WTC11 (cell line): ENCODE data around the gene GEMIN5. TPM values are rescaled to one million over a fixed set of nuclear protein-coding genes. Genes with fewer than 3 reads are reported as not detected.

Source experiments
- ATAC-seq: fragments of 200-7000 bp; cut with Tn5 transposase; 2 replicates; pipeline ENCODE4 v1.10.0; 2021; ENCODE audit warnings: mild to moderate bottlenecking, moderate library complexity
- CTCF ChIA-PET: fragments of 300-600 bp; sonication (Branson Sonifier 250); formaldehyde crosslinking; loops from one replicate; lab custom pipeline; 2021; ENCODE audit warnings: antibody characterized with exemption; lab: Charles Lee
- POLR2A ChIA-PET: fragments of 350-600 bp; sonication (Branson Sonifier 250); formaldehyde crosslinking; loops from one replicate; lab custom pipeline; 2021; ENCODE audit warnings: antibody characterized with exemption; lab: Charles Lee
- DNase-seq: peaks from one replicate; pipeline ENCODE4 v3.0.0; 2021; ENCODE audit warnings: low spot score
- H3K27ac Mint-ChIP-seq: 2 replicates; pipeline ENCODE4 v1.8.0; 2021; ENCODE audit warnings: mixed read lengths
- H3K27me3 Mint-ChIP-seq: 2 replicates; pipeline ENCODE4 v1.8.0; 2021; ENCODE audit warnings: low read depth, mild to moderate bottlenecking, moderate library complexity, mixed read lengths
- H3K36me3 Mint-ChIP-seq: 2 replicates; pipeline ENCODE4 v1.8.0; 2021; ENCODE audit warnings: mixed read lengths
- H3K4me1 Mint-ChIP-seq: 2 replicates; pipeline ENCODE4 v1.8.0; 2022; ENCODE audit warnings: mixed read lengths
- H3K4me3 Mint-ChIP-seq: 2 replicates; pipeline ENCODE4 v1.8.0; 2021; ENCODE audit warnings: mild to moderate bottlenecking, moderate library complexity, mixed read lengths
- H3K9me3 Mint-ChIP-seq: 2 replicates; pipeline ENCODE4 v1.8.0; 2021; ENCODE audit warnings: mixed read lengths
- ATF1 ChIP-seq: sonication (generic); formaldehyde crosslinking; IDR thresholded peaks from 2 replicates; pipeline ENCODE4 v1.8.1; 2023; ENCODE audit warnings: mild to moderate bottlenecking, moderate library complexity, missing genetic modification reagents
- CBFB ChIP-seq: sonication (generic); formaldehyde crosslinking; IDR thresholded peaks from 2 replicates; pipeline ENCODE4 v1.8.1; 2022; ENCODE audit warnings: mild to moderate bottlenecking, low read depth, missing genetic modification reagents
- CDX4 ChIP-seq: fragments of 250-450 bp; sonication (Bioruptor Pico); IDR thresholded peaks from 2 replicates; pipeline ENCODE4 v1.9.0; 2021; ENCODE audit warnings: moderate library complexity, mild to moderate bottlenecking, inconsistent platforms, borderline replicate concordance
- E2F1 ChIP-seq: sonication (generic); formaldehyde crosslinking; IDR thresholded peaks from 2 replicates; pipeline ENCODE4 v1.8.0; 2022; ENCODE audit warnings: mild to moderate bottlenecking, missing genetic modification reagents
- GTF2I ChIP-seq: fragments of 250-450 bp; sonication (Bioruptor Pico); conservative IDR thresholded peaks from 2 replicates; pipeline ENCODE4 v1.4.0; 2021; ENCODE audit warnings: mild to moderate bottlenecking
- IRF2 ChIP-seq: sonication (generic); formaldehyde crosslinking; IDR thresholded peaks from 2 replicates; pipeline ENCODE4 v1.8.0; 2022; ENCODE audit warnings: low read depth, missing genetic modification reagents, borderline replicate concordance
- JUN ChIP-seq: sonication (generic); formaldehyde crosslinking; IDR thresholded peaks from 2 replicates; pipeline ENCODE4 v1.8.0; 2023; ENCODE audit warnings: mild to moderate bottlenecking, missing genetic modification reagents
- KAT7 ChIP-seq: sonication (generic); formaldehyde crosslinking; IDR thresholded peaks from 2 replicates; pipeline ENCODE4 v1.8.1; 2023; ENCODE audit warnings: missing genetic modification reagents, mild to moderate bottlenecking, borderline replicate concordance
- NFE2L1 ChIP-seq: sonication (generic); formaldehyde crosslinking; IDR thresholded peaks from 2 replicates; pipeline ENCODE4 v1.8.1; 2023; ENCODE audit warnings: missing genetic modification reagents
- NR1H2 ChIP-seq: sonication (generic); formaldehyde crosslinking; IDR thresholded peaks from 2 replicates; pipeline ENCODE4 v1.9.0; 2021; ENCODE audit warnings: mild to moderate bottlenecking, moderate library complexity, missing genetic modification reagents
- NR3C1 ChIP-seq: sonication (generic); formaldehyde crosslinking; conservative IDR thresholded peaks from 2 replicates; pipeline ENCODE4 v1.8.1; 2023; ENCODE audit warnings: low read depth, mild to moderate bottlenecking, missing genetic modification reagents
- OVOL2 ChIP-seq: fragments of 250-450 bp; sonication (Bioruptor Pico); IDR thresholded peaks from 2 replicates; pipeline ENCODE4 v1.9.0; 2021; ENCODE audit warnings: mild to moderate bottlenecking, borderline replicate concordance
- PRDM15 ChIP-seq: sonication (generic); formaldehyde crosslinking; IDR thresholded peaks from 2 replicates; pipeline ENCODE4 v1.8.0; 2022; ENCODE audit warnings: missing genetic modification reagents
- SMAD4 ChIP-seq: sonication (generic); formaldehyde crosslinking; IDR thresholded peaks from 2 replicates; pipeline ENCODE4 v1.8.0; 2022; ENCODE audit warnings: mild to moderate bottlenecking, missing genetic modification reagents
- SOX15 ChIP-seq: fragments of 250-450 bp; sonication (Bioruptor Pico); IDR thresholded peaks from 2 replicates; pipeline ENCODE4 v1.9.0; 2021; ENCODE audit warnings: mild to moderate bottlenecking
- USF2 ChIP-seq: sonication (generic); formaldehyde crosslinking; IDR thresholded peaks from 2 replicates; pipeline ENCODE4 v1.8.1; 2023; ENCODE audit warnings: mild to moderate bottlenecking, missing genetic modification reagents, moderate library complexity
- ZBTB21 ChIP-seq: sonication (generic); formaldehyde crosslinking; IDR thresholded peaks from 2 replicates; pipeline ENCODE4 v1.8.1; 2023; ENCODE audit warnings: mild to moderate bottlenecking, missing genetic modification reagents, borderline replicate concordance
- ZNF281 ChIP-seq: sonication (generic); formaldehyde crosslinking; IDR thresholded peaks from 2 replicates; pipeline ENCODE4 v1.8.0; 2023; ENCODE audit warnings: mild to moderate bottlenecking, missing genetic modification reagents
- ZNF416 ChIP-seq: fragments of 250-450 bp; sonication (Bioruptor Pico); IDR thresholded peaks from 2 replicates; pipeline ENCODE4 v1.9.0; 2021; ENCODE audit warnings: mild to moderate bottlenecking, inconsistent platforms
- total RNA-seq: library from RNA; stranded (reverse); gene quantifications from 3 replicates; pipeline ENCODE4 v1.2.3, GENCODE V29; 2021
- TF ChIP-seq, protein P1 (sequence below): fragments of 200-600 bp; IDR thresholded peaks from 2 replicates; pipeline ENCODE4 v1.8.0; 2022; ENCODE audit warnings: antibody characterized with exemption
- TF ChIP-seq, protein P2 (sequence below): sonication (generic); formaldehyde crosslinking; IDR thresholded peaks from 2 replicates; pipeline ENCODE4 v1.8.1; 2022; ENCODE audit warnings: mild to moderate bottlenecking, moderate library complexity, missing genetic modification reagents
- TF ChIP-seq, protein P3 (sequence below): sonication (generic); formaldehyde crosslinking; IDR thresholded peaks from 2 replicates; pipeline ENCODE4 v1.8.0; 2022; ENCODE audit warnings: mild to moderate bottlenecking, missing genetic modification reagents

Gene GEMIN5
- total RNA-seq, 1 experiment from 2014 or later, result 34.8 TPM

GRCh38 chr5:154937718-154938466 is at the start of gene GEMIN5 (continued):
- TF ChIP-seq E2F1 (peak; percentile 61; the same call in 1 of the 2 replicates), IRF2 (no peak; the same call in 1 of the 2 replicates), ZNF281 (CRISPR knock-in tag) (peak; percentile 51; the same call in 1 of the 2 replicates), NFE2L1 (CRISPR knock-in tag) (peak; percentile 69; the same call in 1 of the 2 replicates), KAT7 (CRISPR knock-in tag) (peak; percentile 98), SMAD4 (CRISPR knock-in tag) (0 out of 2 replicates have a peak, but pooled peaks have one; percentile 59), USF2 (CRISPR knock-in tag) (peak; percentile 60)
- TF ChIP-seq, protein P1, sequence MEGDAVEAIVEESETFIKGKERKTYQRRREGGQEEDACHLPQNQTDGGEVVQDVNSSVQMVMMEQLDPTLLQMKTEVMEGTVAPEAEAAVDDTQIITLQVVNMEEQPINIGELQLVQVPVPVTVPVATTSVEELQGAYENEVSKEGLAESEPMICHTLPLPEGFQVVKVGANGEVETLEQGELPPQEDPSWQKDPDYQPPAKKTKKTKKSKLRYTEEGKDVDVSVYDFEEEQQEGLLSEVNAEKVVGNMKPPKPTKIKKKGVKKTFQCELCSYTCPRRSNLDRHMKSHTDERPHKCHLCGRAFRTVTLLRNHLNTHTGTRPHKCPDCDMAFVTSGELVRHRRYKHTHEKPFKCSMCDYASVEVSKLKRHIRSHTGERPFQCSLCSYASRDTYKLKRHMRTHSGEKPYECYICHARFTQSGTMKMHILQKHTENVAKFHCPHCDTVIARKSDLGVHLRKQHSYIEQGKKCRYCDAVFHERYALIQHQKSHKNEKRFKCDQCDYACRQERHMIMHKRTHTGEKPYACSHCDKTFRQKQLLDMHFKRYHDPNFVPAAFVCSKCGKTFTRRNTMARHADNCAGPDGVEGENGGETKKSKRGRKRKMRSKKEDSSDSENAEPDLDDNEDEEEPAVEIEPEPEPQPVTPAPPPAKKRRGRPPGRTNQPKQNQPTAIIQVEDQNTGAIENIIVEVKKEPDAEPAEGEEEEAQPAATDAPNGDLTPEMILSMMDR, result no peak
- TF ChIP-seq, protein P2, sequence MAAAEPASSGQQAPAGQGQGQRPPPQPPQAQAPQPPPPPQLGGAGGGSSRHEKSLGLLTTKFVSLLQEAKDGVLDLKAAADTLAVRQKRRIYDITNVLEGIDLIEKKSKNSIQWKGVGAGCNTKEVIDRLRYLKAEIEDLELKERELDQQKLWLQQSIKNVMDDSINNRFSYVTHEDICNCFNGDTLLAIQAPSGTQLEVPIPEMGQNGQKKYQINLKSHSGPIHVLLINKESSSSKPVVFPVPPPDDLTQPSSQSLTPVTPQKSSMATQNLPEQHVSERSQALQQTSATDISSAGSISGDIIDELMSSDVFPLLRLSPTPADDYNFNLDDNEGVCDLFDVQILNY (CRISPR knock-in tag), result peak; percentile 90
- TF ChIP-seq, protein P3, sequence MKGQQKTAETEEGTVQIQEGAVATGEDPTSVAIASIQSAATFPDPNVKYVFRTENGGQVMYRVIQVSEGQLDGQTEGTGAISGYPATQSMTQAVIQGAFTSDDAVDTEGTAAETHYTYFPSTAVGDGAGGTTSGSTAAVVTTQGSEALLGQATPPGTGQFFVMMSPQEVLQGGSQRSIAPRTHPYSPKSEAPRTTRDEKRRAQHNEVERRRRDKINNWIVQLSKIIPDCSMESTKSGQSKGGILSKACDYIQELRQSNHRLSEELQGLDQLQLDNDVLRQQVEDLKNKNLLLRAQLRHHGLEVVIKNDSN (CRISPR knock-in tag), result peak; percentile 67

GRCh38 chr5:154986151-154986550 is 48.1 kb upstream of the GEMIN5 start:
- ChIA-PET CTCF (no interaction called here), POLR2A (no interaction called here)
- peaks cover 8% of the 10 kb centered on the region for H3K4me1 Mint-ChIP-seq
- H3K4me3 Mint-ChIP-seq, result no peak overlapping the region
- H3K27me3 Mint-ChIP-seq, result no peaks in the 10 kb centered on the region
- ATAC-seq, result no peak
- peaks cover 10% of the 10 kb centered on the region for H3K9me3 Mint-ChIP-seq
- H3K27ac Mint-ChIP-seq, result no peak overlapping the region
- 0 out of 2 replicates have a peak, but pooled peaks cover 3% of the 10 kb centered on the region for H3K36me3 Mint-ChIP-seq
- no peak for DNase-seq
- TF ChIP-seq JUN (no peak), SOX15 (CRISPR knock-in tag) (no peak), PRDM15 (CRISPR knock-in tag) (no peak), ATF1 (CRISPR knock-in tag) (no peak), OVOL2 (no peak), CDX4 (no peak), IRF2 (no peak), ZNF416 (CRISPR knock-in tag) (no peak), NR3C1 (CRISPR knock-in tag) (no peak), ZBTB21 (CRISPR knock-in tag) (no peak), NR1H2 (CRISPR knock-in tag) (no peak), GTF2I (CRISPR knock-in tag) (no peak), CBFB (no peak)
- TF ChIP-seq, protein P2 (CRISPR knock-in tag), result no peak
